HCT116 (cell line): ENCODE results near the gene CLEC4F. TPM values are rescaled to one million over a fixed set of nuclear protein-coding genes. Genes with fewer than 3 reads are reported as not detected.

Source experiments
- ATAC-seq: fragments of 200-7000 bp; cut with Tn5 transposase; 2 replicates; pipeline ENCODE4 v1.9.1; 2020; ENCODE audit warnings: mild to moderate bottlenecking, moderate library complexity
- BruUV-seq: library from RNA; stranded (reverse); fragments of 400-500 nt; replicated peaks from 2 replicates; lab custom pipeline; 2021; lab: Mats Ljungman, UMichigan
- CTCF ChIA-PET: fragments of 300-600 bp; sonication (Branson Sonifier 250); formaldehyde crosslinking; loops from one replicate; lab custom pipeline; 2021; ENCODE audit warnings: antibody characterized with exemption; lab: Charles Lee
- POLR2A ChIA-PET: fragments of 300-600, 350-600 bp; sonication (Branson Sonifier 250); formaldehyde crosslinking; loops from one replicate; lab custom pipeline; 2021; ENCODE audit warnings: antibody characterized with exemption; lab: Charles Lee
- RAD21 ChIA-PET, 2 experiments: fragments of 300-600 bp; sonication (Branson Sonifier 250); formaldehyde crosslinking; loops; one replicate each; lab custom pipeline; 2023; ENCODE audit warnings: low total read pairs in 2 of 2; ENCODE audit not compliant: uncharacterized antibody in 2 of 2, unreplicated experiment in 2 of 2, low non-redundant PET in 1 of 2; lab: Charles Lee
- DNase-seq: peaks from one replicate; pipeline ENCODE4 v3.0.0-alpha.2; 2010; ENCODE audit warnings: low read depth, low spot score
- H2AFZ ChIP-seq: fragments of 200-600 bp; shearing (Covaris generic), sonication (generic); 2 replicates; pipeline ENCODE4 v1.6.1; 2017; ENCODE audit warnings: low read depth, mixed run types, mixed read lengths, antibody characterized with exemption, low read length; ENCODE audit not compliant: poor library complexity, severe bottlenecking
- H3K27ac ChIP-seq: 2 replicates; pipeline ENCODE4 v1.5.1; 2012; ENCODE audit warnings: low read depth, low read length
- H3K27me3 ChIP-seq: fragments of 200-600 bp; sonication (generic); 2 replicates; pipeline ENCODE4 v1.6.1; 2016; ENCODE audit warnings: mixed run types, low read length, mixed read lengths; ENCODE audit not compliant: insufficient read depth
- H3K36me3 ChIP-seq, 2 experiments: fragments of 200-500 bp in 1 of 2; fragments of 200-600 bp in 1 of 2; sonication (Bioruptor generic) in 1 of 2; sonication (generic) in 1 of 2; 2 replicates each; pipeline versions ENCODE4 v1.5.1 to v1.6.1; 2014 to 2016; ENCODE audit warnings: low read length in 2 of 2, inconsistent platforms in 1 of 2, mixed read lengths in 1 of 2, mixed run types in 1 of 2; ENCODE audit not compliant: insufficient read depth in 2 of 2, control insufficient read depth in 1 of 2
- H3K4me1 ChIP-seq, 2 experiments: fragments of 200-600 bp in 1 of 2; sonication (generic) in 1 of 2; 2 replicates each; pipeline versions ENCODE4 v1.5.1 to v1.6.1; 2012 to 2017; ENCODE audit warnings: low read length in 2 of 2, inconsistent platforms in 1 of 2, mild to moderate bottlenecking in 1 of 2, mixed read lengths in 1 of 2, mixed run types in 1 of 2, moderate library complexity in 1 of 2; ENCODE audit not compliant: insufficient read depth in 2 of 2, control insufficient read depth in 1 of 2
- H3K4me2 ChIP-seq: fragments of 200-600 bp; sonication (generic); 2 replicates; pipeline ENCODE4 v1.6.1; 2017; ENCODE audit warnings: mixed run types, low read length, mixed read lengths
- H3K4me3 ChIP-seq, 2 experiments: fragments of 200-600 bp in 1 of 2; sonication (generic) in 1 of 2; replicated peaks in 1 of 2; 2 replicates each; pipeline ENCODE4 v1.5.1; 2011 to 2016; ENCODE audit warnings: low read length in 2 of 2, control low read depth in 1 of 2, low read depth in 1 of 2, mild to moderate bottlenecking in 1 of 2, mixed read lengths in 1 of 2, mixed run types in 1 of 2
- H3K79me2 ChIP-seq: fragments of 200-600 bp; sonication (generic); 2 replicates; pipeline ENCODE4 v1.6.1; 2017; ENCODE audit warnings: mild to moderate bottlenecking, mixed run types, low read length, moderate library complexity, mixed read lengths; ENCODE audit not compliant: insufficient read depth
- H3K9ac ChIP-seq: fragments of 200-600 bp; sonication (generic); 2 replicates; pipeline ENCODE4 v1.6.1; 2016; ENCODE audit warnings: low read length, mixed read lengths
- H3K9me2 ChIP-seq: fragments of 200-600 bp; sonication (generic), shearing (Covaris generic); 2 replicates; pipeline ENCODE4 v1.6.1; 2017; ENCODE audit warnings: mixed run types, mild to moderate bottlenecking, moderate library complexity; ENCODE audit not compliant: insufficient read depth
- H3K9me3 ChIP-seq, 2 experiments: fragments of 200-500 bp in 1 of 2; fragments of 200-600 bp in 1 of 2; sonication (Bioruptor generic) in 1 of 2; sonication (generic) in 1 of 2; 2 replicates each; pipeline ENCODE4 v1.6.1; 2014 to 2017; ENCODE audit warnings: low read length in 2 of 2, mixed read lengths in 2 of 2, inconsistent platforms in 1 of 2, low read depth in 1 of 2, mild to moderate bottlenecking in 1 of 2, mixed run types in 1 of 2, moderate library complexity in 1 of 2; ENCODE audit not compliant: control insufficient read depth in 1 of 2, insufficient read depth in 1 of 2
- H4K20me1 ChIP-seq: fragments of 200-600 bp; sonication (generic), shearing (Covaris generic); 2 replicates; pipeline ENCODE4 v1.6.1; 2017; ENCODE audit warnings: mixed run types, mild to moderate bottlenecking, moderate library complexity; ENCODE audit not compliant: insufficient read depth
- ATF3 ChIP-seq: IDR thresholded peaks from 2 replicates; pipeline ENCODE4 v1.6.1; 2012
- CTCF ChIP-seq, 3 experiments: fragments of 200-600 bp in 1 of 3; sonication (generic) in 1 of 3; IDR thresholded peaks in 2 of 3; conservative IDR thresholded peaks in 1 of 3; 2 replicates each; pipeline ENCODE4 v1.5.1; 2012 to 2017; ENCODE audit warnings: low read depth in 2 of 3, low read length in 2 of 3, antibody characterized with exemption in 1 of 3, borderline replicate concordance in 1 of 3, control low read depth in 1 of 3, mild to moderate bottlenecking in 1 of 3, mixed read lengths in 1 of 3, mixed run types in 1 of 3, moderate library complexity in 1 of 3; ENCODE audit not compliant: insufficient read depth in 1 of 3
- EZH2 ChIP-seq: fragments of 200-600 bp; sonication (generic); IDR thresholded peaks from 2 replicates; pipeline ENCODE4 v1.6.1; 2017; ENCODE audit warnings: antibody characterized with exemption, mixed run types
- EZH2phosphoT487 ChIP-seq: fragments of 200-600 bp; IDR thresholded peaks from 2 replicates; pipeline ENCODE4 v1.6.1; 2018; ENCODE audit warnings: antibody characterized with exemption, borderline replicate concordance
- POLR2A ChIP-seq: IDR thresholded peaks from 2 replicates; pipeline ENCODE4 v1.7.0; 2011; ENCODE audit warnings: borderline replicate concordance; ENCODE audit not compliant: insufficient read depth, insufficient read length; ENCODE audit errors: extremely low read depth
- RAD21 ChIP-seq: IDR thresholded peaks from 2 replicates; pipeline ENCODE4 v1.6.1; 2012; ENCODE audit warnings: low read depth, mild to moderate bottlenecking
- REST ChIP-seq: IDR thresholded peaks from 2 replicates; pipeline ENCODE4 v1.6.1; 2012; ENCODE audit warnings: low read depth
- SIN3A ChIP-seq: IDR thresholded peaks from 2 replicates; pipeline ENCODE4 v1.6.1; 2012; ENCODE audit warnings: low read depth
- SRF ChIP-seq: IDR thresholded peaks from 2 replicates; pipeline ENCODE4 v1.6.1; 2012; ENCODE audit warnings: low read depth
- TCF7L2 ChIP-seq: IDR thresholded peaks from 2 replicates; pipeline ENCODE4 v1.7.0; 2011; ENCODE audit warnings: borderline replicate concordance, inconsistent platforms; ENCODE audit not compliant: insufficient read depth, insufficient read length; ENCODE audit errors: extremely low read depth
- YY1 ChIP-seq: IDR thresholded peaks from 2 replicates; pipeline ENCODE4 v1.6.1; 2011; ENCODE audit warnings: low read length, low read depth, moderate library complexity, mild to moderate bottlenecking; ENCODE audit not compliant: insufficient replicate concordance; ENCODE audit errors: extremely low read depth
- ZBTB33 ChIP-seq: IDR thresholded peaks from 2 replicates; pipeline ENCODE4 v1.6.1; 2011; ENCODE audit warnings: mild to moderate bottlenecking, low read length, moderate library complexity; ENCODE audit not compliant: insufficient replicate concordance; ENCODE audit errors: extremely low read depth
- ZNF274 ChIP-seq: fragments of 200-500 bp; sonication (Bioruptor generic); IDR thresholded peaks from 2 replicates; pipeline ENCODE4 v1.6.1; 2014; ENCODE audit warnings: mild to moderate bottlenecking, low read depth, low read length, inconsistent platforms
- intact Hi-C: fragments of 100-400 bp; cut with micrococcal nuclease; formaldehyde crosslinking; loops from 2 replicates; pipeline ENCODE4 v1.10.0; 2022
- total RNA-seq: library from RNA; stranded (reverse); gene quantifications from one replicate; pipeline ENCODE4 v1.2.1, GENCODE V29; 2021; ENCODE audit not compliant: unreplicated experiment

Gene CLEC4F
- total RNA-seq, 1 experiment from 2014 or later = not detected

GRCh38 chr2:70771446-70771845 lies 49.0 kb downstream of the CLEC4F start:
- Histone ChIP-seq H3K27ac (no peak overlapping the region), H3K4me1 (peaks cover 0 to 6% of the 10 kb centered on the region in 2 experiments; a peak in 2 of 4 replicates), H3K9me2 (no peaks in the 10 kb centered on the region), H2AFZ (no peak overlapping the region), H4K20me1 (no peaks in the 10 kb centered on the region), H3K79me2 (no peaks in the 10 kb centered on the region), H3K27me3 (no peaks in the 10 kb centered on the region), H3K36me3 (no peaks in the 10 kb centered on the region), H3K9me3 (no peaks in the 10 kb centered on the region), H3K4me2 (no peak overlapping the region), H3K4me3 (no peak overlapping the region), H3K9ac (no peak overlapping the region)
- POLR2A ChIA-PET = no interaction called here
- intact Hi-C loops = no loop called here
- no peak for DNase-seq
- no peak for ATAC-seq
- CTCF ChIA-PET = no interaction called here
- TF ChIP-seq EZH2 = no peak
- no peak for TF ChIP-seq RAD21
- no peak for TF ChIP-seq ZNF274
- no peak for TF ChIP-seq TCF7L2
- no peak for TF ChIP-seq SRF
- no peak for TF ChIP-seq YY1
- no peak for TF ChIP-seq SIN3A
- no peak for TF ChIP-seq ATF3
- TF ChIP-seq CTCF (IDR thresholded peaks at IDR 0.05 in 2 of 3, conservative IDR thresholded peaks at IDR 0.05 in 1 of 3; ENCODE audit: borderline replicate concordance in 1 of 3, insufficient read depth in 1 of 3, low read depth in 2 of 3, low read length in 2 of 3) = no peak
- no peak for TF ChIP-seq EZH2phosphoT487
- TF ChIP-seq ZBTB33 = no peak
- TF ChIP-seq REST = no peak
- no peak for TF ChIP-seq POLR2A
- BruUV-seq = no TSS peak
- RAD21 ChIA-PET = no interaction called here
